Measurements from ENCODE around the gene XRCC4. TPM values are rescaled to one million over a fixed set of nuclear protein-coding genes. Genes with fewer than 3 reads are reported as not detected.

Gene XRCC4
- total RNA-seq (1 to 10 TPM; 4.6 to 7.6 (median 5.8) TPM), polyA plus RNA-seq (10 to 100 TPM in 2 of 3 donors, 1 to 10 TPM in 1; 8.9 to 11.3 (median 10.8) TPM)

DNA sequence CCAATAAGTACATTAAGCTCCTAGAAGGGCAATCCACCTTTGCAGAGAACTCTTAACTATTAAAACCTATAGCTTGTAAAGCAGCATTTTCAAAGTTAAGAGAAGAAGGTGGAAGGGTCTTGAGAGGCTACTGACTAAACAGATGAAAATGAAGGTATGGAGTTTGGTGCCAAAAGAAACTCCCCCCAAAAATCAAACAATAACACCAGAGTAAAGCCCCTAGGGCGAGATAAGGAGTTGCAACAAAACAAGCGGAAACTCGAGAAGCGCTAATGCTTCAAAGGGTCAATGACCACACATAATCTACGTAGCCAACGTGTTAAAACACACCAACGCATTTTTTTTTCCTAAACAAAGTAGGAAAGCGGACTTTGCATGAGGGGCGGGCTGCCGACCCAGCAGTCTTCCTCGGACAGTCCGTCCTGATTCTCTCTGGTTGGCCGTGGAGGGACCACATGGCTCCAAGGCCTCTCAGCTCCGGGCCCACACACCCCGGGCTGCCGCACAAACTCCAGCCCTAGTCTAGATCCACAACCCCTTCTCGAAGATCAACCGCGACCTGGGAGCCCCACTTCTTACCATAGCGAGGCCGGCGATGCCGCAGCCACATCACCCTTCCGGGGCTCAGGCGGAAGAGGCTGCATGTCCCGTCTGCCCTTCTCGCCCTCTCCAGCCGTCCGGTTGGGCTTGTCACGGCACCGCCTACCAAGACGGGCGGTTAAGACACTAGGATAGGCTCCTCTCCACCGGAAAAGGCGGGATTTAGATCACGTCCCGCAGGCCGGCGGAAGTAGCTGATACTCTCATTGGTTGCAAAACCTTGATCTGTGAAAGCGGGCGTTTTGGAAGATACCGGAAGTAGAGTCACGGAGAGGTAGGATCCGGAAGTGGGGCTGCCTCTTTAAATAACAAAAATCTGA, at the start of gene XRCC4, which contains the start of gene TMEM167A:
Gene XRCC4 (plus strand): TSS at position 806 of the 920 bp plus-strand sequence. CDS start 27,373 bp downstream, outside the sequence.
Gene TMEM167A (minus strand): TSS at position 653 of the 920 bp plus-strand sequence. CDS start 71 bp downstream, at position 582.
- intact Hi-C loops (cut with DNase I), result loop anchor here (10.0 kb wide), 1 partner anchor 432 kb away; no protein-coding TSS in a partner anchor
- H3K9me3 ChIP-seq, result no peaks in the 10 kb centered on the region
- peak within 1 kb of the TSS; percentile 85 to 91 (median 86) for H3K27ac ChIP-seq
- TF ChIP-seq, protein P1, sequence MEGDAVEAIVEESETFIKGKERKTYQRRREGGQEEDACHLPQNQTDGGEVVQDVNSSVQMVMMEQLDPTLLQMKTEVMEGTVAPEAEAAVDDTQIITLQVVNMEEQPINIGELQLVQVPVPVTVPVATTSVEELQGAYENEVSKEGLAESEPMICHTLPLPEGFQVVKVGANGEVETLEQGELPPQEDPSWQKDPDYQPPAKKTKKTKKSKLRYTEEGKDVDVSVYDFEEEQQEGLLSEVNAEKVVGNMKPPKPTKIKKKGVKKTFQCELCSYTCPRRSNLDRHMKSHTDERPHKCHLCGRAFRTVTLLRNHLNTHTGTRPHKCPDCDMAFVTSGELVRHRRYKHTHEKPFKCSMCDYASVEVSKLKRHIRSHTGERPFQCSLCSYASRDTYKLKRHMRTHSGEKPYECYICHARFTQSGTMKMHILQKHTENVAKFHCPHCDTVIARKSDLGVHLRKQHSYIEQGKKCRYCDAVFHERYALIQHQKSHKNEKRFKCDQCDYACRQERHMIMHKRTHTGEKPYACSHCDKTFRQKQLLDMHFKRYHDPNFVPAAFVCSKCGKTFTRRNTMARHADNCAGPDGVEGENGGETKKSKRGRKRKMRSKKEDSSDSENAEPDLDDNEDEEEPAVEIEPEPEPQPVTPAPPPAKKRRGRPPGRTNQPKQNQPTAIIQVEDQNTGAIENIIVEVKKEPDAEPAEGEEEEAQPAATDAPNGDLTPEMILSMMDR (IDR thresholded peaks at IDR 0.05), result no peak
- TF ChIP-seq POLR2A (IDR thresholded peaks at IDR 0.05), result peak; percentile 69 to 73
- peak; percentile 84 to 94 (median 93) for TF ChIP-seq POLR2AphosphoS5 (IDR thresholded peaks at IDR 0.05)
- TF ChIP-seq EP300 (IDR thresholded peaks at IDR 0.05), result no peak
- H3K4me1 ChIP-seq, result peaks cover 0 to 45% (median 32%) of the 10 kb centered on the region in 4 donors
- no peaks in the 10 kb centered on the region for H3K27me3 ChIP-seq
- no peaks in the 10 kb centered on the region for H3K36me3 ChIP-seq
- peak within 1 kb of the TSS; percentile 74 to 88 (median 79) for H3K4me3 ChIP-seq
- WGBS, 2 donors, result 0 to 1% methylated on average over 44 of the region's 44 CpGs
- DNase-seq, result peak; percentile 99

DNA sequence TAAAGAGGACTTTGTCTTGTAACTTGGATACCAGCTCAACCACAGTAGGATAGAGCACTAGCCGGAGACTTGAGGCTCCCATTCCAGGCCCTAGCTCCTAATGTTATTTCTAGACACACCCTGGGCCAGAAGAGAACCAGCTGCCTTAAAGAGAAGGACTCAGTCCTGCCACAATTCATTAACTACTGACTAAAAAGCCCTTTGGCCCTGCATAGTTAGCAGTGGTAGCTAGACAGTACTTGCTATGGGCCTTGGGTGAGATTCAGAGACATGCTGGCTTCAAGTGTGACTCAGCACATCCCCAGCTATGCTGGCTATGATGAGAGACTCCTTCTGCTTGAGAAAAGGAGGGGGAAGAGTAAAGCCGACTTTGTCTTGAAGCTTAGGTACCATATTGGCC, 47.4 kb upstream of the XRCC4 start:
- Histone ChIP-seq H3K4me1 (no peaks in the 10 kb centered on the region), H3K27me3 (no peaks in the 10 kb centered on the region), H3K36me3 (no peaks in the 10 kb centered on the region), H3K4me3 (no peak overlapping the region), H3K27ac (no peak overlapping the region), H3K9me3 (no peaks in the 10 kb centered on the region)
- DNase-seq, result no peak
- intact Hi-C loops (cut with DNase I), result no loop called here
- no peak for TF ChIP-seq POLR2AphosphoS5 (IDR thresholded peaks at IDR 0.05)
- TF ChIP-seq, protein P1 (IDR thresholded peaks at IDR 0.05), result no peak
- TF ChIP-seq POLR2A (IDR thresholded peaks at IDR 0.05), result no peak
- TF ChIP-seq EP300 (IDR thresholded peaks at IDR 0.05), result no peak
- WGBS, 2 donors, result 95 to 97% methylated on average over 2 of the region's 2 CpGs

DNA sequence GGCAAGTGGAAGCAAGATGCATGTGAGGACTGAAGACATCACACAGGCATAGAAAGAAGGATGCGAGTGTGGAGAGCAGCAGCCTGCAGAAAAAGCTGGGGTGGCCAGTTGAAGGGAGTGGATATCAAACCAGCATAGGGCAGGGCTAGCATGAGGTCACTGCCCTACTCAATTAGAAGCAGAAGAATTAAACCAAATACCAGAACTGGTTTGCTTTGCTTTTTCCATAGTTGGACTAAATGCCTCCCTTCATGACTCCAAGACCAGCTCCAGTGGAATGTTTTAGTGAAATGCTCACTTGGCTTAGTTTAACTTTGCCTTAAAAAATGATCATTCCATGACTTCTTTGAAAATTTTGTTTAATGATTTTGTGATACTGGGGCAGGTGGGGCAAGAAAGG, 46.0 kb upstream of the XRCC4 start:
- no peak overlapping the region for H3K27ac ChIP-seq
- no peaks in the 10 kb centered on the region for H3K9me3 ChIP-seq
- H3K4me1 ChIP-seq, result peaks cover 0 to 9% (median 4%) of the 10 kb centered on the region in 4 donors
- intact Hi-C loops (cut with DNase I), result no loop called here
- DNase-seq, result no peak
- no peaks in the 10 kb centered on the region for H3K27me3 ChIP-seq
- H3K4me3 ChIP-seq, result no peak overlapping the region
- H3K36me3 ChIP-seq, result no peaks in the 10 kb centered on the region
- no peak for TF ChIP-seq EP300 (IDR thresholded peaks at IDR 0.05)
- TF ChIP-seq POLR2AphosphoS5 (IDR thresholded peaks at IDR 0.05), result no peak
- TF ChIP-seq, protein P1 (IDR thresholded peaks at IDR 0.05), result no peak
- no peak for TF ChIP-seq POLR2A (IDR thresholded peaks at IDR 0.05)
- WGBS, 2 donors, result 87 to 95% methylated on average over 1 of the region's 1 CpG

DNA sequence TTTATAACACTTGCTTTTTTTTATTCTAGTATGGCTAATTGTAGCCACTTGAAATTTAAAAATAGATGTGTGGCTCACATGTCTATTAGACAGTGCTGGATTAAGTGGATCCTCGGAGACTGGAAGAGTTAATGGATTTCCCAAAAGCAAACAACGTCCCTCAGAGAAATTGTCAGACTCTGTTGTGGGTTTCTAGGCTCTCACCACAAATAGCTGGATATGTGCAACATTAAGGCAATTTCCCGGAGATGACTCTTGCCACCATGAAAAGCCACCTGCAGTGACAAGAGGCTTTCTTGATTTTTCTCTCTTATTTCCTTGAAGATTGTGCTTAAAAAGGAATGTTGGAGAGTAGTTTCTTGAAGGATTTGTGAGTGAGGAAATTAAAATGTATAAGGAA, 43.3 kb upstream of the XRCC4 start:
- Histone ChIP-seq H3K36me3 (no peaks in the 10 kb centered on the region), H3K27ac (no peak overlapping the region), H3K4me3 (no peak overlapping the region), H3K9me3 (no peaks in the 10 kb centered on the region), H3K27me3 (no peaks in the 10 kb centered on the region), H3K4me1 (peaks cover 0 to 9% (median 4%) of the 10 kb centered on the region in 4 donors)
- intact Hi-C loops (cut with DNase I), result no loop called here
- no peak for DNase-seq
- WGBS, 2 donors, result 79 to 83% methylated on average over 3 of the region's 3 CpGs
- TF ChIP-seq, protein P1 (IDR thresholded peaks at IDR 0.05), result no peak
- TF ChIP-seq POLR2AphosphoS5 (IDR thresholded peaks at IDR 0.05) (no peak), EP300 (IDR thresholded peaks at IDR 0.05) (no peak), POLR2A (IDR thresholded peaks at IDR 0.05) (no peak)

All from sigmoid colon (tissue), 7 donors.